SW 1271 (cell line): ENCODE data around the gene HACE1.
"Not testable (repeated sequence)": the region's sequence is repeated elsewhere in the genome, so short reads cannot be mapped to it uniquely, and the experiment has no call there.

Experiments
- DNase-seq, 2 experiments: peaks; one replicate each; lab custom pipeline; 2025; lab: John Stamatoyannopoulos, UW

HACE1 gene

DNA sequence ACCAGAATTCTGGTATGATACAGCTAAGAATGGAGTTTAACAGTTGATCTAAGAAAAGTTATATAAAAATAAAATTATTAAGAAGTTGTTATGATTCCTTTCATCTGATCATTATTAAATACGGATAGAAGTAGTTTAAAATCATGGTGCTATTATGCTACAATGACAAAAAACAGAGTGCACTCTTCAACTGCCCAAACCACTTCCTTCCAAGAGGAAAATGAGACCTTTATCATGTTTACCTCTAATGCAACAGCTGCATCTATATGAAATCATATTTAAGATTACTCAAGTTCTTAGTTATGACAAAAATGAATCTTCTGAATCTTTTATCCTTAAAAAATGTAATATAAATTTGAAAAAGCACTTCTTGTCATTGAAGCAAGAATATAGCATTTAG is 31.2 kb downstream of the HACE1 start:
- DNase-seq = no peak

GRCh38 chr6:104820820-104821219 is 38.9 kb downstream of the HACE1 start:
- DNase-seq = not testable (repeated sequence)

DNA sequence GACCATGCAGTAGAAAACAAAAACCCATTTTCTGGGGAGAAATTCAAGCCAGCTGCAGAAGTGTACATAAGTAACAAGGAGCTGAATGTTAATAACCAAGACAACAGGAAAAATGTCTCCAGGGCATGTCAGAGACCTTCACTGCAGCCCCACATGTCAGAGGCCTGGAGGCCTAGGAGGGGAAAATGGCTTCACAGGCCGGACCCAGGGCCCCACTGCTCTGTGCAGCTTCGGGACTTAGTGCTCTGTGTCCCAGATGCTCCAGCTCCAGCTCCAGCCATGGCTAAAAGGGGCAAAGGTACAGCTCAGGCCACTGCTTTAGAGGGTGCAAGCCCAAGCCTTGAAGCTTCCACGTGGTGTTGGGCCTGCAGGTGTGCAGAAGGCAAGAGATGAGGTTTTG is 43.6 kb downstream of the HACE1 start:
- DNase-seq = no peak

DNA sequence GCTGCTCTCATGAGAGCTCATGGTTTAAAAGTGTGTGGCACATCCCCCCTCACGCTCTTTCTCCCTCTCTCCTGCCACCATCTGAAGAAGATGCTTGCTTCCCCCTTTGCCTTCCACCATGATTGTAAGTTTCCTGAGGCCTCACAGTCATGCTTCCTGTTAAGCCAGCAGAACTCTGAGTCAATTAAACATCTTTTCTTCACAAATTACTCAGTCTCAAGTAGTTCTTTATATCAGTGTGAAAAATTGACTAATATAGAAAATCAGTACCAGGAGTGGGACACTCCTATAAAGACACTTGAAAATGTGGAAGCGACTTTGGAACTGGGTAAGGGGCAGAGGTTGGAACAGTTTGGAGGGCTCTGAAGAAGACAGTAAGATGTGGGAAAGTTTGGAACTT is 45.0 kb downstream of the HACE1 start:
- no peak for DNase-seq

DNA sequence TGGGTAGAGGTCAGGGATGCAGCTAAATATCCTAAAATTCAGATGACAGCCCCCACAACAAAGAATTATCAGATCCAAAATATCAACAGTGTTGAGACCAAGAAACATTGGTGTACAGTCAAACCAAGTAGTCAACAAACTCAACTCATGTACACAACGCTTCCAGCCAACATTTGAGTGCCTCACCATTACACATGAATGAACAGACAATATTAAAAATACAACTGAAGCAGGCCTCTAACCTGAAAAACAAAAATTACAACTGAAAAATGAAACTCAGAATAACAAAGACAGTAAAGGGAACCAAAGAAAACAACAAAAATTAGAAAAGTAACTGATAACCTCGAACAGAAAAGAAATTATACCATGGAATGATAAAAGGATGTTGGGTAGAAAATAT is 46.2 kb downstream of the HACE1 start:
- DNase-seq = no peak

- no peak for DNase-seq
These were observed 50.6 kb downstream of the HACE1 start for GRCh38 chr6:104809116-104809515.

- not testable (repeated sequence) for DNase-seq
These were observed 54.4 kb downstream of the HACE1 start for GRCh38 chr6:104805335-104805734.

GRCh38 chr6:104799134-104799657 is 60.5 kb downstream of the HACE1 start:
- no peak for DNase-seq

- no peak for DNase-seq
These were observed 63.5 kb downstream of the HACE1 start for GRCh38 chr6:104796031-104796785.

- no peak for DNase-seq
These were observed 64.4 kb downstream of the HACE1 start for GRCh38 chr6:104795363-104795762.

- peak; percentile 26 to 67 for DNase-seq
These were observed 69.9 kb downstream of the HACE1 start for GRCh38 chr6:104789770-104790190.

- DNase-seq = no peak
These were observed 71.3 kb downstream of the HACE1 start for GRCh38 chr6:104788400-104788799.

DNA sequence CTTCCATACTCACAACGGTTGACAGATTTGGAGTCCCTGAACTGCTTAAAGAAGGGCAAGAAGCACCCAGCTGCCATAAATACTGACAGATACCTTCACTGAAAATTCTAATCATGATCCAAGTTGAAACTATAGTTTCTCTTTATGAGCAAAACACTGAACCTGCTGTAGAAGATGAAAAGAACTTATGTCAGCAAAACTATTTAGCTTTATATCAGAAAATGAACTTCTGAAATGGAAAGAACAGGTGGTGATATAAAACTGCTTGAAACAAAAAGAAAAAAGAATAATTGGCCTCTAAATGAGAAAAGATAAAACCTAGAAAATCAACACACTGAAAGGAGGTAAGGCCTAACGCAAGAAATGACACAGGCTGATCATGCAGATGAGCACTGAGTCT is 72.4 kb downstream of the HACE1 start:
- DNase-seq = no peak

DNA sequence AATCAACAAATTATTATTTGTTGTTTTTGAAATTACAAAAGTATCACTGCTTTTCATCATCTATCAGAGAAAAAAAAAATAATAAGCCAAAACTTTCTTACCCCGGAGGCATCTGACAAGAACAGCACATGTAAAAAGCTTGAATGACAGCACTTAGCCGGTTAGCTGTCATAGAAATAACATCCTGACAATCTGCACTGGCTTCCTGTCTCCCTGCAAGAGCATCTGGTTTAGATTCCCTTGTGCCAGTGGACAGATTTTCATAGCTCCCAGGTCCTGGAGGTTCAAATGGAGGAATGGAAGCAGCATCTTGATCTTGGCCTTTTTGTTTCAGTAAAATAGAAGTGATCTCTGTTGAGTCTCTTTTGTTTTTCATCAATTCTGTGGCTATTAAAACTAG is 74.8 kb downstream of the HACE1 start:
- DNase-seq = peak; percentile 10 to 33

DNA sequence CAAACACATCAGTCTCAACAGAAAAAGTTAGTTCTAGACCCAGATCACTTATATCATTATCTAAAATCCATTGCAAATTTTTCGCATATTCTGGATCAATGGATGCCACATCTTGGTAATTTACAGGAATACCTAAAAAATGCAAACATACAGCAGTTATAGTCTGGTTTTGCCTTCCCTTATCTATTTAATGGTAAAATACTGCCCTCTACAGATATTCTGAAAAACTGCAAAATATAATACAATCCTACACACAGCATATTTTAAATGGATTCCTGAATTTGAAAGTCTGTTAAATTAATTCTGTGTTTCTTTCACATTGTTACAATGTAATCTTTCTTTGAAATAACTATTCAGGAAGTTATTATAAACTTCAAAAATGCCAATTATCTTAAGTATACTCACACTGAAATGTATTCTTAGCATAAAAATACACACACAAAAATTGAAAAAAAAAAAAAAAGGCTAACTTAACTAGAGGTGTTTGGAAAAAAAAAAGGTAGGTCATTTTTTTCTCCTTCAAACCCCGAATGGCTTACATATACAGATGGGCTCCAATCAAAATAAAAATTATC is 88.4 kb downstream of the HACE1 start:
- DNase-seq = peak in 1 of 2 experiments; percentile 53

DNA sequence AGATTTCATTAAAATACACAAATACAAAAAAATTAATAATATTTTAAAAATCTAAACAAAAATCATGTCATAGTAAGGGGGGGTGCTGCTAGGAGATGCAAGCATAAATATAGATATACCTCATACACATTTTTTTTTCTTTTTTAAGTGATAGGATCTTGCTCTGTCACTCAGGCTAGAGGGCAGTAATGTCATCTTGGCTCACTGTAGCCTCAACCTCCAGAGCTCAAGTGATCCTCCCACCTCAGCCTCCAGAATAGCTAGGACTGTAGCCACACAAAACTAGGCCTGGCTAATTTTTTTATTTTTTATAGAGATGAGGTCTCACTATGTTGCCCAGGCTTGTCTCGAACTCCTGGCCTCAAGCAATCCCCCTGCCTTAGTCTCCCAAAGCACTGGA is 90.8 kb downstream of the HACE1 start:
- no peak for DNase-seq

- DNase-seq = no peak
These were observed 93.1 kb downstream of the HACE1 start for GRCh38 chr6:104766595-104766994.

DNA sequence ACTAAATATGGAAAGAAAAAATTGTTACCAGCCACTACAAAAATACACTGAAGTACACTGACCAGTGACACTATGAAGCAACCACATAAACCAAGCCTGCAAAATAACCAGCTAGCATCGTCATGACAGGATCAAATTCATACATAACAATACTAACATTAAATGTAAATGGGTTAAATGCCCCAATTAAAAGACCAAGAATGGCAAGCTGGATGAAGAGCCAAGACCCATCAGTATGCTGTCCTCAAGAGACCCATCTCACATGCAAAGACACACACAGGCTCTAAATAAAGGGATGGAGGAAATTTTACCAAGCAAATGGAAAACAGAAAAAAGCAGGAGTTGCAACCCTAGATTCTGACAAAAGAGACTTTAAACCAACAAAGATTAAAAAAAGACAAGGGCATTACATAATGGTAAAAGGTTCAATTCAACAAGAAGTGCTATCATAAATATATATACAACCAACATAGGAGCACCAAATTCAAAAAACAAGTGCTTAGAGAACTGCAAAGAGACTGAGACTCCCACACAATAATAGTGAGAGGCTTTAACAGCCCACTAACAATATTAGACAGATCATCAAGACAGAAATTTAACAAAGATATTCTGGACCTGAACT is 104.8 kb downstream of the HACE1 start:
- no peak for DNase-seq

GRCh38 chr6:104753251-104753650 is 106.5 kb downstream of the HACE1 start:
- DNase-seq = no peak

GRCh38 chr6:104750449-104750848 is 109.3 kb downstream of the HACE1 start:
- no peak for DNase-seq

DNA sequence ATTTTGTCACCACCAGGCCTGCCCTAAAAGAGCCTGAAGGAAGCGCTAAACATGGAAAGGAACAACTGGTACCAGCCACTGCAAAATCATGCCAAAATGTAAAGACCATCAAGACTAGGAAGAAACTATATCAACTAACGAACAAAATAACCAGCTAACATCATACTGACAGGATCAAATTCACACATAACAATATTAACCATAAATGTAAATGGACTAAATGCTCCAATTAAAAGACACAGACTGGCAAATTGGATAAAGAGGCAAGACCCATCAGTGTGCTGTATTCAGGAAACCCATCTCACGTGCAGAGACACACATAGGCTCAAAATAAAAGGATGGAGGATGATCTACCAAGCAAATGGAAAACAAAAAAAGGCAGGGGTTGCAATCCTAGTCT is 120.6 kb downstream of the HACE1 start:
- not testable (repeated sequence) for DNase-seq

GRCh38 chr6:104737567-104737966 is 122.2 kb downstream of the HACE1 start:
- not testable (repeated sequence) for DNase-seq

DNA sequence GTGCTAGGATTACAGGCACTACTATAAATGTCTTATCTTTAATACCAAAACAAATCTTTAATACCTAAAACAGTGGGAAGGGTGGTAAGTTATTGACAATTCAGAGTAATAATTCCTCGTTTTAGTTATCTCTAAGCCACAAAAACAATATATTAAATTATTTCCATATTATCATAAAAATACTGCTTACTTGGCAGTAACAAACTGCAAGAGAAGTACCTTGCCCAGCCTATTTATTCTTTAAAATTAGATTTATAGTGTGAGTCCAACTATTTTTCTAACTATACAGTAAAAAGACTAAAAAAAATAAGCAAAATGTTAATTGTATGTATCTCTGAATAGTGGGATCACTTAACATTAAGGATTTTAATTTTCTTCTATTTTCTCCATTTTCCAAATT is 123.2 kb downstream of the HACE1 start:
- no peak for DNase-seq
